ENCODE measurements around the gene RGPD4. TPM values are rescaled to one million over a fixed set of nuclear protein-coding genes. Genes with fewer than 3 reads are reported as not detected.

Gene RGPD4
- polyA plus RNA-seq, 1 donor from 2014 or later = 0.26 TPM

Small RNA genes within 50 kb of the gene (small RNA-seq; reads per million reads assigned to genes)
- gene AC009963.1 (0 reads per million in 3 experiments), gene AC009963.2 (0 reads per million in 3 experiments)

Other genes starting within 250 kb of the RGPD4 start
- gene SLC5A7, start 159.6 kb downstream of the RGPD4 start, polyA plus RNA-seq = not detected in 2 replicates